H9 (cell line): ENCODE data around the gene EIF3F. TPM values are rescaled to one million over a fixed set of nuclear protein-coding genes. Genes with fewer than 3 reads are reported as not detected.

ENCODE experiments used
- DNase-seq: peaks from one replicate; pipeline ENCODE4 v3.0.0-alpha.2; 2017
- H2AFZ ChIP-seq: one replicate; pipeline ENCODE4 v1.6.1; 2013; ENCODE audit warnings: mild to moderate bottlenecking, low read length, control low read depth, moderate library complexity
- H2AK5ac ChIP-seq: 2 replicates; pipeline ENCODE4 v1.6.1; 2013; ENCODE audit warnings: low read length, control low read depth, mixed read lengths; ENCODE audit not compliant: insufficient read length
- H2BK120ac ChIP-seq: one replicate; pipeline ENCODE4 v1.6.1; 2013; ENCODE audit warnings: low read depth, mild to moderate bottlenecking, low read length, control low read depth, inconsistent platforms; ENCODE audit not compliant: poor library complexity, severe bottlenecking
- H2BK12ac ChIP-seq: 2 replicates; pipeline ENCODE4 v1.6.1; 2013; ENCODE audit warnings: low read length, control low read depth, mixed read lengths, low read depth; ENCODE audit not compliant: insufficient read length
- H2BK15ac ChIP-seq: 2 replicates; pipeline ENCODE4 v1.6.1; 2013; ENCODE audit warnings: low read depth, low read length, control low read depth
- H2BK20ac ChIP-seq: one replicate; pipeline ENCODE4 v1.6.1; 2013; ENCODE audit warnings: low read depth, mild to moderate bottlenecking, low read length, control low read depth, inconsistent platforms; ENCODE audit not compliant: poor library complexity, severe bottlenecking
- H2BK5ac ChIP-seq: 2 replicates; pipeline ENCODE4 v1.6.1; 2013; ENCODE audit warnings: low read length, control low read depth, mixed read lengths; ENCODE audit not compliant: insufficient read length
- H3K14ac ChIP-seq: 2 replicates; pipeline ENCODE4 v1.6.1; 2013; ENCODE audit warnings: low read length, control low read depth; ENCODE audit not compliant: insufficient read depth
- H3K18ac ChIP-seq: 2 replicates; pipeline ENCODE4 v1.6.1; 2013; ENCODE audit warnings: low read depth, mild to moderate bottlenecking, mixed read lengths, low read length, control low read depth; ENCODE audit not compliant: insufficient read length
- H3K23ac ChIP-seq: 2 replicates; pipeline ENCODE4 v1.6.1; 2013; ENCODE audit warnings: low read length, control low read depth, mixed read lengths, low read depth; ENCODE audit not compliant: insufficient read length
- H3K23me2 ChIP-seq: 2 replicates; pipeline ENCODE4 v1.6.1; 2013; ENCODE audit warnings: low read depth, mild to moderate bottlenecking, mixed read lengths, low read length, control low read depth; ENCODE audit not compliant: insufficient read length, poor library complexity, severe bottlenecking
- H3K27ac ChIP-seq: 2 replicates; pipeline ENCODE4 v1.5.1; 2013; ENCODE audit warnings: low read length, control low read depth, mixed read lengths, low read depth; ENCODE audit not compliant: insufficient read length
- H3K27me3 ChIP-seq: 2 replicates; pipeline ENCODE4 v1.6.1; 2013; ENCODE audit warnings: low read length, control low read depth, inconsistent platforms; ENCODE audit not compliant: insufficient read depth
- H3K4ac ChIP-seq: 2 replicates; pipeline ENCODE4 v1.6.1; 2013; ENCODE audit warnings: low read depth, mild to moderate bottlenecking, control low read depth, inconsistent platforms, low read length, moderate library complexity
- H3K4me1 ChIP-seq: 2 replicates; pipeline ENCODE4 v1.6.1; 2013; ENCODE audit warnings: low read length, control low read depth, inconsistent platforms; ENCODE audit not compliant: insufficient read depth
- H3K4me2 ChIP-seq: 2 replicates; pipeline ENCODE4 v1.6.1; 2013; ENCODE audit warnings: low read length, control low read depth, mixed read lengths; ENCODE audit not compliant: insufficient read length, insufficient read depth
- H3K56ac ChIP-seq: 2 replicates; pipeline ENCODE4 v1.6.1; 2013; ENCODE audit warnings: low read depth, mild to moderate bottlenecking, mixed read lengths, low read length, control low read depth; ENCODE audit not compliant: insufficient read length
- H3K79me1 ChIP-seq: 2 replicates; pipeline ENCODE4 v1.6.1; 2013; ENCODE audit warnings: low read depth, mild to moderate bottlenecking, moderate library complexity, low read length, control low read depth, inconsistent platforms; ENCODE audit not compliant: insufficient read depth, poor library complexity, severe bottlenecking
- H3K79me2 ChIP-seq: 2 replicates; pipeline ENCODE4 v1.6.1; 2013; ENCODE audit warnings: low read length, control low read depth, inconsistent platforms; ENCODE audit not compliant: insufficient read depth
- H3K9ac ChIP-seq: 2 replicates; pipeline ENCODE4 v1.6.1; 2013; ENCODE audit warnings: low read length, control low read depth, mixed read lengths; ENCODE audit not compliant: insufficient read length; ENCODE audit errors: extremely low read depth
- H3K9me3 ChIP-seq: one replicate; pipeline ENCODE4 v1.6.1; 2013; ENCODE audit warnings: low read depth, low read length, inconsistent platforms; ENCODE audit not compliant: control insufficient read depth
- H3T11ph ChIP-seq: one replicate; pipeline ENCODE4 v1.6.1; 2013; ENCODE audit warnings: mild to moderate bottlenecking, low read length, control low read depth, inconsistent platforms
- H4K20me1 ChIP-seq: one replicate; pipeline ENCODE4 v1.6.1; 2013; ENCODE audit not compliant: control insufficient read depth, insufficient read length, insufficient read depth
- H4K5ac ChIP-seq: 2 replicates; pipeline ENCODE4 v1.6.1; 2013; ENCODE audit warnings: low read depth, mild to moderate bottlenecking, mixed read lengths, low read length, control low read depth; ENCODE audit not compliant: insufficient read length
- H4K8ac ChIP-seq: replicated peaks from 2 replicates; pipeline ENCODE4 v1.6.1; 2013; ENCODE audit warnings: low read length, control low read depth, mixed read lengths, low read depth; ENCODE audit not compliant: insufficient read length
- H4K91ac ChIP-seq: 2 replicates; pipeline ENCODE4 v1.6.1; 2013; ENCODE audit warnings: low read depth, mild to moderate bottlenecking, moderate library complexity, mixed read lengths, low read length, control low read depth; ENCODE audit not compliant: insufficient read length
- H3K27ac Mint-ChIP-seq, 3 experiments: 2 replicates in 2 of 3; 3 replicates in 1 of 3; pipeline ENCODE4 v1.8.0; 2020 to 2021; ENCODE audit warnings: mixed read lengths in 3 of 3, mild to moderate bottlenecking in 1 of 3, moderate library complexity in 1 of 3
- H3K27me3 Mint-ChIP-seq: 2 replicates; pipeline ENCODE4 v1.8.0; 2021; ENCODE audit warnings: low read depth, mild to moderate bottlenecking, moderate library complexity, mixed read lengths
- H3K36me3 Mint-ChIP-seq, 3 experiments: 2 replicates in 2 of 3; 3 replicates in 1 of 3; pipeline ENCODE4 v1.8.0; 2020 to 2021; ENCODE audit warnings: low read depth in 3 of 3, mixed read lengths in 3 of 3; ENCODE audit not compliant: insufficient read depth in 1 of 3
- H3K4me1 Mint-ChIP-seq, 2 experiments: 2 replicates each; pipeline ENCODE4 v1.8.0; 2020; ENCODE audit warnings: mixed read lengths in 2 of 2
- H3K4me3 Mint-ChIP-seq, 2 experiments: 2 replicates in 1 of 2; 3 replicates in 1 of 2; pipeline ENCODE4 v1.8.0; 2020 to 2021; ENCODE audit warnings: mild to moderate bottlenecking in 2 of 2, mixed read lengths in 2 of 2, moderate library complexity in 1 of 2
- H3K9me3 Mint-ChIP-seq, 2 experiments: 2 replicates in 1 of 2; 3 replicates in 1 of 2; pipeline ENCODE4 v1.8.0; 2020; ENCODE audit warnings: mild to moderate bottlenecking in 2 of 2, mixed read lengths in 2 of 2, moderate library complexity in 1 of 2
- CTCF ChIP-seq: fragments of 200-600 bp; sonication (generic); conservative IDR thresholded peaks from 3 replicates; pipeline ENCODE4 v1.8.0; 2021; ENCODE audit warnings: antibody characterized with exemption, mild to moderate bottlenecking
- WGBS: extraction: QIAGEN DNeasy Blood & Tissue Kit; methylation state at CpG from one replicate; pipeline ENCODE4 v1.1.7; 2013; ENCODE audit warnings: missing lambda C conversion rate, low lambda C conversion rate, mixed read lengths; ENCODE audit not compliant: insufficient read length; ENCODE audit errors: extremely low coverage; 5-methylcytosine and 5-hydroxymethylcytosine counted together
- total RNA-seq: library from RNA; stranded (reverse); gene quantifications from 2 replicates; pipeline ENCODE4 v1.2.1, GENCODE V29; 2021

EIF3F gene
- total RNA-seq, 1 experiment from 2014 or later, result 348 TPM

DNA sequence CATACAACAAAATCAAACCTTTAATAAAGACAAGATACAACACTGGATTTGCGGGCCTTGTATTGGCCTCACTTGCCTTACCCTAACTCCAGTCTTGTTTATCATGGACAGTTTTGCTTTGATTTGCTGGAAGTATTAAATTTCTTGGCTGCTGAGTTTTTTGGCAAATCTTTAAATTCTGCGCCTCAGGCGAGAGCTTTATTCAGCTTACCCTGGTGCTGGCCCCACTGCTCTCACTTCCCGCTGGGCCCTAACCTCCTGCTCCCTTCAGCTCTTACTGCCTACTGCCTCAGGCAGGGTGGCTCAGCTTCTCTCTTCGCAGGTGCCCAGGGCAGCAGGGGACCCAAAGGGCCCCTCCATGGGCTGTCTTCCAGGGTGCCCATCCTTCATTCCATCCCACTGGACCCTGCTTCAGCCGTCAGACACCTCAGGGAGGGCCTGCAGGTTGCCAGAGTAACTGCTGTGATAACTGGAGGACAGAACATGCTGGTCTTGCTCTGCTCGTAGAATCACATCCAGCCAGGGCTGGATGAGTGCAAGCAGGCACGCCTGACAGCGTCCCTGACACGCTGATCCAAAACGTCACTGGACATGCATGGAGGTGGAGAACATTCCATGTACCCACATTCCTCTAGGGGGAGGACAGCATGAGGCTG lies 48.2 kb downstream of the EIF3F start:
- peaks cover 41% of the 10 kb centered on the region for H3K27me3 Mint-ChIP-seq
- no peaks in the 10 kb centered on the region for H3K27me3 ChIP-seq
- no peak overlapping the region for H3T11ph ChIP-seq
- H3K23ac ChIP-seq, result no peak overlapping the region
- H3K9me3 ChIP-seq, result no peaks in the 10 kb centered on the region
- H4K5ac ChIP-seq, result no peak overlapping the region
- H3K18ac ChIP-seq, result no peak overlapping the region
- no peak overlapping the region for H2BK20ac ChIP-seq
- no peak overlapping the region for H3K4me3 Mint-ChIP-seq
- no peak overlapping the region for H2BK15ac ChIP-seq
- H2BK120ac ChIP-seq, result no peak overlapping the region
- TF ChIP-seq CTCF, result no peak
- H3K79me2 ChIP-seq, result no peaks in the 10 kb centered on the region
- no peaks in the 10 kb centered on the region for H3K4me1 ChIP-seq
- no peak overlapping the region for H2AK5ac ChIP-seq
- H4K20me1 ChIP-seq, result no peaks in the 10 kb centered on the region
- no peak overlapping the region for H3K4ac ChIP-seq
- H4K8ac ChIP-seq, result no peak overlapping the region
- no peak overlapping the region for H3K27ac Mint-ChIP-seq
- H2AFZ ChIP-seq, result no peak overlapping the region
- H3K9me3 Mint-ChIP-seq, result no peaks in the 10 kb centered on the region; a peak in 1 of 5 replicates
- H2BK5ac ChIP-seq, result no peak overlapping the region
- H2BK12ac ChIP-seq, result no peak overlapping the region
- no peaks in the 10 kb centered on the region for H3K23me2 ChIP-seq
- no peak overlapping the region for H4K91ac ChIP-seq
- peaks cover 12 to 15% of the 10 kb centered on the region in 2 experiments for H3K4me1 Mint-ChIP-seq
- no peaks in the 10 kb centered on the region for H3K79me1 ChIP-seq
- no peak for DNase-seq
- H3K14ac ChIP-seq, result no peak overlapping the region
- WGBS, result no CpG with 5 or more reads among the region's 11 CpGs
- no peaks in the 10 kb centered on the region; a peak in 1 of 7 replicates for H3K36me3 Mint-ChIP-seq
- H3K4me2 ChIP-seq, result no peak overlapping the region
- no peak overlapping the region for H3K56ac ChIP-seq
- no peak overlapping the region for H3K9ac ChIP-seq
- no peak overlapping the region for H3K27ac ChIP-seq
